GM19043 (cell line): ENCODE results near the gene PRR5.

Experiments
- ATAC-seq: cut with Tn5 transposase; IDR thresholded peaks from one replicate; pipeline ENCODE4 v1.9.1; 2021; ENCODE audit warnings: low read depth; ENCODE audit not compliant: unreplicated experiment

The PRR5 gene

DNA sequence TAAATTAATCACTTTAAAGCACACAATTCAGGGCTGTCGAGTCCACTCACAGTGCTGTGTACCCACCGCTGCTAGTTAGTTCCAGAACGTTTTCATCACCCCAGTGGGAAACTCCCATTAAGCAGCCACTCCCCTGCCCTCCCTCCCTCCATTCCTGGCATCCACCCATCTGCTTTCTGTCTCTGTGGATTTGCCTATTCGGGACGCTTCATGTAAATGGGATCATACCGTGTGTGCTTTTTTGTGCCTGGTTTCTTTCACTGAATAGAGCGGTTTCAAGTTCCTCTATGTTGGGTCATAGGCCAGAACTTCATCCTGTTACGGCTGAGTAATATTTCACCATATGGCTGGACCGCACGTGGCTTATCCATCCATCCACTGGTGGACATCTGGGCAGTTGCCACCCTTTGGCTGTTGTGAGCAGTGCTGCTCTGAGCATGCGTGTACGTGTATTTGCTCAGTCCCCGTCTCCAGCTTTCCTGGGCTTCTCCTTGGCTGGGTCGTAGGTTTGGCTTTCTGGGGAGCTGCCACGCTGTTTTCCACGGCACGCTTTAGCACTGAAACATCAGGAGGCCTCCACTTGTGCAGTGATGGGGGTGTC lies 80.5 kb downstream of the PRR5 start:
- ATAC-seq, result no peak

DNA sequence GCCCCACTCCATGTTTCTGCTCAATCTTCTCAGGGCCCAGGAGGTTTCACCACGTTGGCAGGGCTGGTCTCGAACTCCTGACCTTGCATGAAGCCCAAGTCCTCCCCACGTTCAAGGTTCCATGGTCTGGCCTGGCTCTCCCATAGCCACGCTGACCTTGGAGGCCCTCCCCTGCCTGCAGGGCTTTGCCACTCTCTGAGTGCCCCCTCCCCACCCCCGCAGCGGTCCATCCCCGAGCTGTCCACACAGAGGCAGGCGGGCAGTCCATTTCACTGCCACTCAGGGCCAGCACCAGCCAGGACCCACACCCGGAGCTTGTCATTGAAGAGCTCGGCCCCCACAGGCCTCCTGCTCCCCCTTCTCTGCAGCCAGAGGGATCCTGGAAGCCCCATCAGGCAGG lies 81.1 kb downstream of the PRR5 start:
- no peak for ATAC-seq

DNA sequence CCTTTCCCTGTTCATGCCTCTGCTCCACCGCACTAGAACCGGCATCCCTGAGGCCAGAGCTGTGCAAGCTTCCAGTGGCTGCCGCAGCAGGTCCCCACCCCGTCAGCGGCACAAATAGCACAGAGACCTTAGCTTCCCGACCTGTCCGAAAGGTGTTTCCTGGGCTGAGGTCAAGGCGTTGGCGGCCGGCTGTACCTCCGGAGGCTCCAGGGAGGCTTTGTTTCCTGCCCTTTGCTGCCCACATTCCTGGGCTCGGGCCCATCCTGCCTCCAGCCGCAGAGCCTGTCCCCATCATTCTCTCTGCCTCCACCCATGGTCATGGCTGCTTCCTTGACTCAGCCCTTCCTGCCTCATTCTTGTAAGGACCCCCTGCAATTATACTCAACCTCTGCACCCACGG lies 81.6 kb downstream of the PRR5 start:
- ATAC-seq, result no peak

DNA sequence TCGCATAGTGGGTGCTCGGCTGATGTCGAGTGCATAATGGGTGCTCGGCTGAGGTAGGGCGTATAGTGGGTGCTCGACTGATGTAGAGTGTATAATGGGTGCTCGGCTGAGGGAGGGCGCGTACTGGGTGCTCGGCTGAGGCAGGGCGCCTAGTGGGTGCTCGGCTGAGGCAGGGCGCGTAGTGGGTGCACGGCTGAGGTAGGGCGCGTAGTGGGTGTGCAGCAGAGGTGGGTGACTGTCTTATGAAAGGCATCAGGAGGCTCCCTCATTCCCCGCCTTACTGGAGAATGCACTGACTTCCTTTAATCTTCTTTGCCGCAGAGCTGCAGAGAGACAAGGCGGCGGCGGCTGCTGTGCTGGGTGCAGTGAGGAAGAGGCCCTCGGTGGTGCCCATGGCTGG lies 84.1 kb downstream of the PRR5 start:
- ATAC-seq, result no peak

DNA sequence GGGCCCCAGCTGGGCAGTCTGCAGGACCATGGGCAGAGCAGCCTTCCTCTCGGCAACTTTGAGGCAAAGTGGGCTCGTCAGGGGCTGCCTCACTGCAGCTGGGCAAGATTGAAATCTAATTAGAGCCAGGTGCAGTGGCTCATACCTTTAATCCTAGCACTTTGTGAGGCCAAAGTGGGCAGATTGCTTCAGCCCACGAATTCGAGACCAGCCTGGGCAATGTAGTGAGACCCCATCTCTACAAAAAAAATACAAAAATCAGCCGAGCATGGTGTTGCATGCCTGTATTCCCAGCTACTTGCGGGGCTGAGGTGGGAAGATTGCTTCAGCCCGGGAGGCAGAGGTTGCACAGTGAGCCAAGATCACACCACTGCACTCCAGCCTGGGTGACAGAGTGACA lies 84.6 kb downstream of the PRR5 start:
- no peak for ATAC-seq
